HCT116 (cell line): Measurements from ENCODE around the gene PRLH.

Experiments used
- EGR1 ChIP-seq: IDR thresholded peaks from 2 replicates; pipeline ENCODE4 v1.6.1; 2012; ENCODE audit warnings: low read depth
- EZH2 ChIP-seq: fragments of 200-600 bp; sonication (generic); IDR thresholded peaks from 2 replicates; pipeline ENCODE4 v1.6.1; 2017; ENCODE audit warnings: antibody characterized with exemption, mixed run types
- EZH2phosphoT487 ChIP-seq: fragments of 200-600 bp; IDR thresholded peaks from 2 replicates; pipeline ENCODE4 v1.6.1; 2018; ENCODE audit warnings: antibody characterized with exemption, borderline replicate concordance
- POLR2A ChIP-seq: IDR thresholded peaks from 2 replicates; pipeline ENCODE4 v1.7.0; 2011; ENCODE audit warnings: borderline replicate concordance; ENCODE audit not compliant: insufficient read depth, insufficient read length; ENCODE audit errors: extremely low read depth
- POLR2AphosphoS5 ChIP-seq: IDR thresholded peaks from 2 replicates; pipeline ENCODE4 v1.6.1; 2011; ENCODE audit warnings: mild to moderate bottlenecking, low read depth, low read length, moderate library complexity
- SIN3A ChIP-seq: IDR thresholded peaks from 2 replicates; pipeline ENCODE4 v1.6.1; 2012; ENCODE audit warnings: low read depth
- YY1 ChIP-seq: IDR thresholded peaks from 2 replicates; pipeline ENCODE4 v1.6.1; 2011; ENCODE audit warnings: low read length, low read depth, moderate library complexity, mild to moderate bottlenecking; ENCODE audit not compliant: insufficient replicate concordance; ENCODE audit errors: extremely low read depth
- ZFX ChIP-seq: fragments of 450-650 bp; IDR thresholded peaks from 2 replicates; pipeline ENCODE4 v1.6.1; 2017
- TF ChIP-seq, protein P1 (sequence below), 3 experiments: fragments of 200-600 bp in 1 of 3; sonication (generic) in 1 of 3; IDR thresholded peaks in 2 of 3; conservative IDR thresholded peaks in 1 of 3; 2 replicates each; pipeline ENCODE4 v1.5.1; 2012 to 2017; ENCODE audit warnings: low read depth in 2 of 3, low read length in 2 of 3, antibody characterized with exemption in 1 of 3, borderline replicate concordance in 1 of 3, control low read depth in 1 of 3, mild to moderate bottlenecking in 1 of 3, mixed read lengths in 1 of 3, mixed run types in 1 of 3, moderate library complexity in 1 of 3; ENCODE audit not compliant: insufficient read depth in 1 of 3
- TF ChIP-seq, protein P2 (sequence below): IDR thresholded peaks from 2 replicates; pipeline ENCODE4 v1.6.1; 2012
- TF ChIP-seq, protein P3 (sequence below): IDR thresholded peaks from 2 replicates; pipeline ENCODE4 v1.6.1; 2012; ENCODE audit warnings: low read depth

DNA sequence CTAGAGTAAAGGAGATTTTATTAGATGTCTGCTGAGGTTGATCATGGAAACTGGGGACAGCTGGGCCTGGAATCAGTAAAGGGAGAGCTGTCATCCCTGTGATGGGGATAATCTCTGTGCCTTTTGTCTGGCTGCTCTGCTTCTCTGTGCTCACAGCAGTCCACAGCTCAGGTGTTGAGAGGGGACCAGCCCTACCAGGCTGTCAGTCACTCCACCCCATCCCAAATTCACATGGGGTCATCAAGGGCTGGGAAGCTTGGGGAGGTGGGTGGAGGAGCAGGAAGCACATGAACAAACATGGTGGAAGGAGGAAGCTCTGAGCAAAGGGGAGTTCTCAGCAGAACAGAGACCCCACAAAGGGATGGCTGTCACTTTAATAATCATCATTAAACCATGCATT lies 47.3 kb downstream of the PRLH start:
- TF ChIP-seq, protein P1, sequence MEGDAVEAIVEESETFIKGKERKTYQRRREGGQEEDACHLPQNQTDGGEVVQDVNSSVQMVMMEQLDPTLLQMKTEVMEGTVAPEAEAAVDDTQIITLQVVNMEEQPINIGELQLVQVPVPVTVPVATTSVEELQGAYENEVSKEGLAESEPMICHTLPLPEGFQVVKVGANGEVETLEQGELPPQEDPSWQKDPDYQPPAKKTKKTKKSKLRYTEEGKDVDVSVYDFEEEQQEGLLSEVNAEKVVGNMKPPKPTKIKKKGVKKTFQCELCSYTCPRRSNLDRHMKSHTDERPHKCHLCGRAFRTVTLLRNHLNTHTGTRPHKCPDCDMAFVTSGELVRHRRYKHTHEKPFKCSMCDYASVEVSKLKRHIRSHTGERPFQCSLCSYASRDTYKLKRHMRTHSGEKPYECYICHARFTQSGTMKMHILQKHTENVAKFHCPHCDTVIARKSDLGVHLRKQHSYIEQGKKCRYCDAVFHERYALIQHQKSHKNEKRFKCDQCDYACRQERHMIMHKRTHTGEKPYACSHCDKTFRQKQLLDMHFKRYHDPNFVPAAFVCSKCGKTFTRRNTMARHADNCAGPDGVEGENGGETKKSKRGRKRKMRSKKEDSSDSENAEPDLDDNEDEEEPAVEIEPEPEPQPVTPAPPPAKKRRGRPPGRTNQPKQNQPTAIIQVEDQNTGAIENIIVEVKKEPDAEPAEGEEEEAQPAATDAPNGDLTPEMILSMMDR (IDR thresholded peaks at IDR 0.05 in 2 of 3, conservative IDR thresholded peaks at IDR 0.05 in 1 of 3; ENCODE audit: borderline replicate concordance in 1 of 3, insufficient read depth in 1 of 3, low read depth in 2 of 3, low read length in 2 of 3) = no peak
- TF ChIP-seq, protein P2, sequence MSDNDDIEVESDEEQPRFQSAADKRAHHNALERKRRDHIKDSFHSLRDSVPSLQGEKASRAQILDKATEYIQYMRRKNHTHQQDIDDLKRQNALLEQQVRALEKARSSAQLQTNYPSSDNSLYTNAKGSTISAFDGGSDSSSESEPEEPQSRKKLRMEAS = no peak
- TF ChIP-seq POLR2A = no peak
- TF ChIP-seq, protein P3, sequence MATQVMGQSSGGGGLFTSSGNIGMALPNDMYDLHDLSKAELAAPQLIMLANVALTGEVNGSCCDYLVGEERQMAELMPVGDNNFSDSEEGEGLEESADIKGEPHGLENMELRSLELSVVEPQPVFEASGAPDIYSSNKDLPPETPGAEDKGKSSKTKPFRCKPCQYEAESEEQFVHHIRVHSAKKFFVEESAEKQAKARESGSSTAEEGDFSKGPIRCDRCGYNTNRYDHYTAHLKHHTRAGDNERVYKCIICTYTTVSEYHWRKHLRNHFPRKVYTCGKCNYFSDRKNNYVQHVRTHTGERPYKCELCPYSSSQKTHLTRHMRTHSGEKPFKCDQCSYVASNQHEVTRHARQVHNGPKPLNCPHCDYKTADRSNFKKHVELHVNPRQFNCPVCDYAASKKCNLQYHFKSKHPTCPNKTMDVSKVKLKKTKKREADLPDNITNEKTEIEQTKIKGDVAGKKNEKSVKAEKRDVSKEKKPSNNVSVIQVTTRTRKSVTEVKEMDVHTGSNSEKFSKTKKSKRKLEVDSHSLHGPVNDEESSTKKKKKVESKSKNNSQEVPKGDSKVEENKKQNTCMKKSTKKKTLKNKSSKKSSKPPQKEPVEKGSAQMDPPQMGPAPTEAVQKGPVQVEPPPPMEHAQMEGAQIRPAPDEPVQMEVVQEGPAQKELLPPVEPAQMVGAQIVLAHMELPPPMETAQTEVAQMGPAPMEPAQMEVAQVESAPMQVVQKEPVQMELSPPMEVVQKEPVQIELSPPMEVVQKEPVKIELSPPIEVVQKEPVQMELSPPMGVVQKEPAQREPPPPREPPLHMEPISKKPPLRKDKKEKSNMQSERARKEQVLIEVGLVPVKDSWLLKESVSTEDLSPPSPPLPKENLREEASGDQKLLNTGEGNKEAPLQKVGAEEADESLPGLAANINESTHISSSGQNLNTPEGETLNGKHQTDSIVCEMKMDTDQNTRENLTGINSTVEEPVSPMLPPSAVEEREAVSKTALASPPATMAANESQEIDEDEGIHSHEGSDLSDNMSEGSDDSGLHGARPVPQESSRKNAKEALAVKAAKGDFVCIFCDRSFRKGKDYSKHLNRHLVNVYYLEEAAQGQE = no peak
- no peak for TF ChIP-seq EZH2
- TF ChIP-seq SIN3A = no peak
- TF ChIP-seq EZH2phosphoT487 = no peak
- TF ChIP-seq EGR1 = no peak
- no peak for TF ChIP-seq YY1
- no peak for TF ChIP-seq ZFX
- TF ChIP-seq POLR2AphosphoS5 = no peak
